K562 (cell line): ENCODE results near the gene ACBD4. TPM values are rescaled to one million over a fixed set of nuclear protein-coding genes. Genes with fewer than 3 reads are reported as not detected.

Source experiments
- ATAC-seq: fragments of 200-7000 bp; cut with Tn5 transposase; 3 replicates; pipeline ENCODE4 v1.9.1; 2020; ENCODE audit warnings: moderate library complexity
- BruUV-seq: library from RNA; stranded (reverse); fragments of 400-500 nt; replicated peaks from 2 replicates; lab custom pipeline; 2021; lab: Mats Ljungman, UMichigan
- CTCF ChIA-PET: fragments of 300-600 bp; formaldehyde crosslinking; extraction: SDS; loops from one replicate; lab custom pipeline; 2021; ENCODE audit warnings: low intra/inter-chr PET ratio; lab: Yijun Ruan, JAX
- POLR2A ChIA-PET: fragments of 300-600, 350-650 bp; sonication (Branson Sonifier 250); formaldehyde crosslinking; extraction: SDS; loops from one replicate; lab custom pipeline; 2021; ENCODE audit warnings: antibody characterized with exemption, inconsistent platforms; lab: Yijun Ruan, JAX
- DNase-seq, 4 experiments: peaks; one replicate each; pipeline versions ENCODE4 v3.0.0 to v3.0.0-alpha.2; 2011 to 2018; ENCODE audit warnings: low spot score in 3 of 4, mixed read lengths in 3 of 4; ENCODE audit errors: extremely low read depth in 1 of 4
- FAIRE-seq: peaks from 2 replicates; lab custom pipeline; 2011; peaks lifted over from hg19 to GRCh38; lab: Jason Lieb, UNC
- H2AFZ ChIP-seq: 2 replicates; pipeline ENCODE4 v1.6.0; 2011; ENCODE audit warnings: low read depth, low read length, control low read depth, inconsistent platforms
- H3K27ac ChIP-seq: fragments of 200-600 bp; 3 replicates; pipeline ENCODE4 v1.8.0; 2011; ENCODE audit warnings: low read depth, mild to moderate bottlenecking, control low read depth, inconsistent platforms, low read length, moderate library complexity, mixed read lengths; ENCODE audit errors: extremely low read depth
- H3K27me3 ChIP-seq, 2 experiments: fragments of 300-600 bp in 1 of 2; 2 replicates in 1 of 2; 3 replicates in 1 of 2; pipeline versions ENCODE4 v1.6.0 to v1.8.0; 2011; ENCODE audit warnings: inconsistent platforms in 2 of 2, low read length in 2 of 2, mild to moderate bottlenecking in 1 of 2, mixed read lengths in 1 of 2, moderate library complexity in 1 of 2; ENCODE audit not compliant: control insufficient read depth in 2 of 2, insufficient read depth in 2 of 2
- H3K36me3 ChIP-seq: fragments of 300-600 bp; 3 replicates; pipeline ENCODE4 v1.8.0; 2011; ENCODE audit warnings: mild to moderate bottlenecking, low read length, inconsistent platforms; ENCODE audit not compliant: control insufficient read depth, insufficient read depth
- H3K4me1 ChIP-seq, 2 experiments: fragments of 200-600 bp in 1 of 2; replicated peaks in 1 of 2; 2 replicates in 1 of 2; 3 replicates in 1 of 2; pipeline versions ENCODE4 v1.5.1 to v1.8.0; 2011; ENCODE audit warnings: inconsistent platforms in 2 of 2, low read length in 2 of 2, mild to moderate bottlenecking in 1 of 2, mixed read lengths in 1 of 2, moderate library complexity in 1 of 2; ENCODE audit not compliant: control insufficient read depth in 2 of 2, insufficient read depth in 2 of 2
- H3K4me2 ChIP-seq: 2 replicates; pipeline ENCODE4 v1.6.1; 2011; ENCODE audit warnings: low read length, control low read depth, inconsistent platforms, mixed read lengths; ENCODE audit not compliant: insufficient read depth
- H3K4me3 ChIP-seq: fragments of 200-600 bp; sonication (generic), shearing (Covaris generic); 2 replicates; pipeline ENCODE4 v1.5.1; 2016; ENCODE audit warnings: control low read depth, inconsistent platforms
- H3K79me2 ChIP-seq: fragments of 200-600 bp; 3 replicates; pipeline ENCODE4 v1.8.0; 2011; ENCODE audit warnings: low read length, inconsistent platforms; ENCODE audit not compliant: control insufficient read depth, insufficient read depth
- H3K9ac ChIP-seq, 2 experiments: 2 replicates each; pipeline versions ENCODE4 v1.6.0 to v1.6.1; 2011; ENCODE audit warnings: low read depth in 2 of 2, low read length in 2 of 2, control low read depth in 1 of 2, inconsistent platforms in 1 of 2, mild to moderate bottlenecking in 1 of 2, mixed read lengths in 1 of 2; ENCODE audit not compliant: insufficient read depth in 1 of 2
- H3K9me1 ChIP-seq: one replicate; pipeline ENCODE4 v1.6.0; 2011; ENCODE audit warnings: inconsistent platforms, mild to moderate bottlenecking, low read length, moderate library complexity; ENCODE audit not compliant: control insufficient read depth, insufficient read depth
- H3K9me3 ChIP-seq: replicated peaks from 2 replicates; pipeline ENCODE4 v1.5.1; 2011; ENCODE audit warnings: low read depth, low read length, inconsistent platforms; ENCODE audit not compliant: control insufficient read depth, insufficient read depth
- H4K20me1 ChIP-seq: replicated peaks from 2 replicates; pipeline ENCODE4 v1.6.1; 2011; ENCODE audit warnings: low read length, inconsistent platforms, mixed read lengths; ENCODE audit not compliant: control insufficient read depth, insufficient read depth
- BCOR ChIP-seq: fragments of 450-650 bp; IDR thresholded peaks from 2 replicates; pipeline ENCODE4 v1.6.1; 2016
- C11orf30 ChIP-seq: fragments of 450-650 bp; IDR thresholded peaks from 2 replicates; pipeline ENCODE4 v1.6.1; 2016; ENCODE audit warnings: low read depth, mild to moderate bottlenecking
- ELF1 ChIP-seq: fragments of 200-800 bp; sonication (Bioruptor generic); IDR thresholded peaks from 2 replicates; pipeline ENCODE4 v1.6.1; 2016; ENCODE audit warnings: missing genetic modification characterization, missing compliant biosample characterization
- GATA2 ChIP-seq: sonication (generic); formaldehyde crosslinking; IDR thresholded peaks from 2 replicates; pipeline ENCODE4 v1.4.0; 2020; ENCODE audit warnings: mild to moderate bottlenecking, missing genetic modification reagents
- GTF2E2 ChIP-seq: fragments of 200-800 bp; sonication (Bioruptor generic); IDR thresholded peaks from 2 replicates; pipeline ENCODE4 v1.6.1; 2016; ENCODE audit warnings: missing genetic modification characterization, missing compliant biosample characterization
- KAT7 ChIP-seq: sonication (generic); formaldehyde crosslinking; IDR thresholded peaks from 2 replicates; pipeline ENCODE4 v1.8.0; 2022; ENCODE audit warnings: missing genetic modification reagents, mild to moderate bottlenecking, borderline replicate concordance
- KDM5B ChIP-seq: fragments of 200-600 bp; sonication (generic); IDR thresholded peaks from 2 replicates; pipeline ENCODE4 v1.6.1; 2012; ENCODE audit warnings: low read depth, mild to moderate bottlenecking, moderate library complexity, low read length, control low read depth, inconsistent platforms; ENCODE audit not compliant: insufficient replicate concordance
- MAFK ChIP-seq: IDR thresholded peaks from 2 replicates; pipeline ENCODE4 v1.6.1; 2011; ENCODE audit warnings: low read length, improper control_type of control experiment
- POU5F1 ChIP-seq: fragments of 150-350 bp; IDR thresholded peaks from 2 replicates; pipeline ENCODE4 v1.6.1; 2014; ENCODE audit warnings: borderline replicate concordance, low read length, low read depth, mild to moderate bottlenecking; ENCODE audit not compliant: partially characterized antibody
- TCFL5 ChIP-seq: fragments of 250-450 bp; sonication (Bioruptor Pico); conservative IDR thresholded peaks from 2 replicates; pipeline ENCODE4 v1.6.1; 2021; ENCODE audit warnings: mild to moderate bottlenecking, moderate library complexity, matching md5 sums
- XRCC4 ChIP-seq: IDR thresholded peaks from one replicate; pipeline ENCODE4 v1.6.1; 2011; ENCODE audit not compliant: insufficient read depth, insufficient read length; ENCODE audit errors: extremely low read depth
- ZNF184 ChIP-seq: sonication (generic); formaldehyde crosslinking; IDR thresholded peaks from 2 replicates; pipeline ENCODE4 v1.5.0; 2020; ENCODE audit warnings: missing genetic modification reagents
- ZNF274 ChIP-seq: IDR thresholded peaks from 2 replicates; pipeline ENCODE4 v1.6.1; 2011; ENCODE audit warnings: low read depth, mild to moderate bottlenecking, low read length, moderate library complexity, borderline replicate concordance
- ZNF695 ChIP-seq: fragments of 450-650 bp; formaldehyde crosslinking; IDR thresholded peaks from 2 replicates; pipeline ENCODE4 v1.4.0; 2020; ENCODE audit warnings: mild to moderate bottlenecking, moderate library complexity
- ZNF696 ChIP-seq: fragments of 250-450 bp; sonication (Bioruptor Pico); conservative IDR thresholded peaks from 2 replicates; pipeline ENCODE4 v1.4.0; 2020; ENCODE audit warnings: mild to moderate bottlenecking, moderate library complexity
- ZSCAN29 ChIP-seq: fragments of 450-650 bp; IDR thresholded peaks from 2 replicates; pipeline ENCODE4 v1.6.1; 2017
- WGBS: fragments of 100-300 bp; shearing (Covaris generic); methylation state at CpG from one replicate; pipeline ENCODE4 v1.1.6; 2016; ENCODE audit warnings: low coverage, mixed read lengths; ENCODE audit not compliant: insufficient coverage; ENCODE audit errors: missing lambda C conversion rate; 5-methylcytosine and 5-hydroxymethylcytosine counted together
- in situ Hi-C: fragments of 300-500 bp; cut with MboI; formaldehyde crosslinking; loops from 4 replicates; pipeline ENCODE4 v1.15.0; 2018; ENCODE audit warnings: inconsistent platforms, mixed read lengths
- intact Hi-C: fragments of 100-400 bp; cut with micrococcal nuclease; formaldehyde crosslinking; loops from 2 replicates; pipeline ENCODE4 v1.14.2; 2022
- polyA plus RNA-seq, 8 experiments: library from polyadenylated mRNA; depleted of rRNA in 4 of 8; stranded (reverse) in 5 of 8; unstranded in 3 of 8; fragments of >200 nt; fragmentation: Nextera tagmentation in 2 of 8; fragmentation: Illumina TruSeq in 1 of 8; extraction: Ambion mirVana in 2 of 8; extraction: Trizol in 1 of 8; gene quantifications; 2 replicates each; pipeline versions ENCODE4 v1.2.1 to v1.2.3, GENCODE V29; 2011 to 2014; ENCODE audit warnings: inconsistent platforms in 1 of 8, missing spikeins in 1 of 8
- total RNA-seq, 7 experiments: library from RNA; depleted of rRNA in 6 of 7; stranded (reverse); fragments of >200 nt in 6 of 7; fragmentation: Illumina TruSeq in 2 of 7; extraction: Trizol in 2 of 7; gene quantifications; 2 replicates each; pipeline versions ENCODE4 v1.2.1 to v1.2.3, GENCODE V29; 2011 to 2021; ENCODE audit warnings: low replicate concordance in 1 of 7
- TF ChIP-seq, protein P1 (sequence below): fragments of 250-450 bp; sonication (Bioruptor Pico); IDR thresholded peaks from 2 replicates; pipeline ENCODE4 v1.5.0; 2021
- TF ChIP-seq, protein P2 (sequence below): fragments of 450-650 bp; IDR thresholded peaks from 2 replicates; pipeline ENCODE4 v1.7.0; 2016; ENCODE audit warnings: borderline replicate concordance

Gene ACBD4
- total and polyA plus RNA-seq, 9 of the 15 experiments (the other 6 are each of a cell fraction or from before 2014, with no cell fraction given) = 0.14 to 6.9 (median 4.6) TPM

DNA sequence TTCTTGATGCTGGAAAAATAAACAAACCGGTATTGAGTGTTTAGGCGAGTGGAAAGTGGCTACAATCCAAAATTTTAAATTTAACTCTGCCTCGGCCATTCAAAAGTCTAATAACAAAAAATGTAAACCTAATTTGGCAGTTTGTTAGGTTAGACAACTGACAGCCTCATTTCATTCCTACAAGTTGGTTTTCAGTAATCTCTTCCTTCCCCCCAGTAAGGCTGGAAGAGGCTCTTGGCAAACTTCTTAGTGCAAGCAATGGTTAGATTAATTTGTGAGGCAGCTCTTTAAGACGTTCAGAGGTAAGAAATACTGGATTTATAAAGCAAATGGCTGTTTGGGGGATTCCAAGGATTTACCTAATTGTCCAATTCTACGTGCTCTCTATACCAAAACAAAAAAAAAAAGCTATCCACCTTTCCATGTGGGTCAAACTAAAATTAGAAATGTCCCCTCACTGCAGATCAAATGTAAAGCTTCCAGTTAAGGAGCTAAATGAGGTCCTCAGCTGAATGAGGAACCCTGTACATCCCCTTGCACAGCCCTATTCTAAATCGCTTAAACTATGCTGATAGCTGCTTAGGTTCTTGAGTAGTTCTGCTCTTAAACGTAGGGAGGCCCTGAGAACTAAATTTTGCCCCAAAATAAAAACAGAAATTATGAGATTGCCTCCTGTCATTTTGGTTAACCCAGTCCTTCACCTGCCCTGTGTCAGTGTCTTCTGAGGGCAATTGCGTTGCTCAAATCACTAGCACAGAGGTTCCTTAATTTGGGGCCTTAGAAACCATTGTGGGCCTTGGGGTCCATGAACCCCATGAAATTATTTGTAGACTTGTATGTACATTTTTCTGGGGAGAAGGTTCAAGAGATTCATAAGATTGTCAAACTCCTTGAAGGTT is 15.7 kb downstream of the ACBD4 start:
- DNase-seq (no peak), FAIRE-seq (no peak), ATAC-seq (no peak)
- no peak overlapping the region for H2AFZ ChIP-seq
- H3K4me3 ChIP-seq = peak overlapping the region; percentile 69
- intact Hi-C loops (no loop called here), in situ Hi-C loops (no loop called here)
- WGBS = 3% methylated on average over 8 of the region's 8 CpGs
- H3K9me3 ChIP-seq = no peaks in the 10 kb centered on the region
- H3K36me3 ChIP-seq = peaks cover 3% of the 10 kb centered on the region; the same call in 1 of the 3 replicates
- H4K20me1 ChIP-seq = peaks cover 5% of the 10 kb centered on the region; the same call in 1 of the 2 replicates
- peaks cover 48% of the 10 kb centered on the region for H3K79me2 ChIP-seq
- H3K4me1 ChIP-seq = peaks cover 22 to 26% of the 10 kb centered on the region in 2 experiments
- peak overlapping the region; percentile 32 to 79 for H3K9ac ChIP-seq
- H3K27ac ChIP-seq = peak overlapping the region; percentile 86
- CTCF ChIA-PET = interaction anchor here (1.0 to 3.8 kb wide), 5 partner anchors 10 to 47 kb away, joined by 3 to 29 read pairs (median 4); partner anchors contain the start of genes ACBD4 and PLCD3
- H3K9me1 ChIP-seq = no peaks in the 10 kb centered on the region
- H3K4me2 ChIP-seq = peak overlapping the region; percentile 95
- POLR2A ChIA-PET = interaction anchor here (0.5 to 10.1 kb wide), 30 partner anchors 10 to 1818 kb away, joined by 3 to 497 read pairs (median 5); partner anchors contain the start of genes ACBD4, DCAKD and HEXIM2
- no TSS peak for BruUV-seq
- H3K27me3 ChIP-seq = no peaks in the 10 kb centered on the region
- TF ChIP-seq, protein P1, sequence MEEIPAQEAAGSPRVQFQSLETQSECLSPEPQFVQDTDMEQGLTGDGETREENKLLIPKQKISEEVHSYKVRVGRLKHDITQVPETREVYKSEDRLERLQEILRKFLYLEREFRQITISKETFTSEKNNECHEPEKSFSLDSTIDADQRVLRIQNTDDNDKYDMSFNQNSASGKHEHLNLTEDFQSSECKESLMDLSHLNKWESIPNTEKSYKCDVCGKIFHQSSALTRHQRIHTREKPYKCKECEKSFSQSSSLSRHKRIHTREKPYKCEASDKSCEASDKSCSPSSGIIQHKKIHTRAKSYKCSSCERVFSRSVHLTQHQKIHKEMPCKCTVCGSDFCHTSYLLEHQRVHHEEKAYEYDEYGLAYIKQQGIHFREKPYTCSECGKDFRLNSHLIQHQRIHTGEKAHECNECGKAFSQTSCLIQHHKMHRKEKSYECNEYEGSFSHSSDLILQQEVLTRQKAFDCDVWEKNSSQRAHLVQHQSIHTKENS (CRISPR knock-in tag) = no peak
- TF ChIP-seq ZNF274 (no peak), XRCC4 (no peak), MAFK (no peak), ZNF696 (no peak), POU5F1 (no peak), ZSCAN29 (0 out of 2 replicates have a peak, but pooled peaks have one; percentile 21), GTF2E2 (tag) (0 out of 2 replicates have a peak, but pooled peaks have one; percentile 15), C11orf30 (no peak), BCOR (no peak), KDM5B (peak; percentile 24), ELF1 (no peak), TCFL5 (CRISPR knock-in tag) (no peak), ZNF695 (CRISPR knock-in tag) (no peak), ZNF184 (CRISPR knock-in tag) (no peak), KAT7 (CRISPR knock-in tag) (peak; percentile 23; the same call in 1 of the 2 replicates), GATA2 (no peak)
- TF ChIP-seq, protein P2, sequence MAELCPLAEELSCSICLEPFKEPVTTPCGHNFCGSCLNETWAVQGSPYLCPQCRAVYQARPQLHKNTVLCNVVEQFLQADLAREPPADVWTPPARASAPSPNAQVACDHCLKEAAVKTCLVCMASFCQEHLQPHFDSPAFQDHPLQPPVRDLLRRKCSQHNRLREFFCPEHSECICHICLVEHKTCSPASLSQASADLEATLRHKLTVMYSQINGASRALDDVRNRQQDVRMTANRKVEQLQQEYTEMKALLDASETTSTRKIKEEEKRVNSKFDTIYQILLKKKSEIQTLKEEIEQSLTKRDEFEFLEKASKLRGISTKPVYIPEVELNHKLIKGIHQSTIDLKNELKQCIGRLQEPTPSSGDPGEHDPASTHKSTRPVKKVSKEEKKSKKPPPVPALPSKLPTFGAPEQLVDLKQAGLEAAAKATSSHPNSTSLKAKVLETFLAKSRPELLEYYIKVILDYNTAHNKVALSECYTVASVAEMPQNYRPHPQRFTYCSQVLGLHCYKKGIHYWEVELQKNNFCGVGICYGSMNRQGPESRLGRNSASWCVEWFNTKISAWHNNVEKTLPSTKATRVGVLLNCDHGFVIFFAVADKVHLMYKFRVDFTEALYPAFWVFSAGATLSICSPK = no peak
